Germinal center (tissue), 1 donor: ENCODE results near the gene ASPA.

ENCODE experiments used
- DNase-seq: peaks from one replicate; pipeline ENCODE4 v3.0.0; 2012; ENCODE audit warnings: mixed read lengths, low spot score

The ASPA gene

DNA sequence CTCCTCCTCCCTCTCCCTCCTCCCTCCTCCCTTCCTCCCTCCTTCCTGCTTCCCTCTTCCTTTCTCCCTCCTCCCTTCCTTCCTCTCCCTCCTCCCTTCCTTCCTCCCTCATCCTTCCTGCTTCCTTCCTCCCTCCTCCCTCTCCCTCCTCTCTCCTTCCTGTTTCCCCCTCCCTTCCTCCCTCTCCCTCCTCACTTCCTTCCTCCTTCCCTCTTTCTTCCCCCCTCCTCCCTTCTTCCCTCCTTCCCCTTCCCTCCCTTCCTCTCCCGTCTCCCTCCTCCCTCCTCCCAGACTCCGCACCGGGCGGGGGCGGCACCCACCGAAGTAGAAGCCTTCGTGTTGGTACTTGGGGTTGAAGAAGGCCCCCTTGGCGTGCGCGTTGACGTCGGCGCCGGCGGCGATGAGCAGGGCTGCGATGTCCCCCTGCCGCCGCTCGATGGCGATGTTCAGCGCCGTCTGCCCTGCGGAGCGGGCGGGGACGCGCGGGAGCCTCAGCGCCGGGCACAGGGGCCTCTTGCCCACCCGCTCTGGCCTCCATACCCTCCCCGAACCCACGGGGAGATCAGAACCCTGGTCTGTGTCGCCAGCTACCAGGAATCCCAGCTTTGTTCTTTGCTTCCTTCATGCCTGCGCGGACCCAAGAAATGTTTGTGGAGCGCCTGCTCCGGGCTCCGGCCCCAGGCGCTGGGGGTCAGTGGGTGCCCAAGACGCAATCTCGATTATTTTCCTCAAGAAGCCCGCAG, 59.6 kb downstream of the ASPA start:
- DNase-seq: peak; percentile 84

DNA sequence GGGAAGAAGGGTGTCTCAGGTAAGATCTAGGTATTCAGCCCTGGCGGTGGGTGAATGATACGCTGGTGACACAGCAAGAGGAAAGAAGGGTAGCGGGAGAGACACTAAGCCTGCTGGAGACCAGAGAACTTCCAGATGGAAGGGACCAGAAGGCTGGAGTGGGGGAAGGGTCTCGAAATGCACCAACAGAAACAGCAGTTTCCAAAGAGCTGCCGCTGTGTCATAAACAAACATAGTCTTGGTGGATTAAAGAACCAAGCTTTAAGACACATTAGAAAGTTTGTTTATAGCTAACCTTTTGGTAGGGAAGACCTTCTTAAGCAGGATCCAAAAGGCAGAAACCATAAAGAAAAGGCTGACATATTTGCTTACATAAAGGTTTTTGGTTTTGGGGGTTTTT, 60.9 kb downstream of the ASPA start:
- no peak for DNase-seq

DNA sequence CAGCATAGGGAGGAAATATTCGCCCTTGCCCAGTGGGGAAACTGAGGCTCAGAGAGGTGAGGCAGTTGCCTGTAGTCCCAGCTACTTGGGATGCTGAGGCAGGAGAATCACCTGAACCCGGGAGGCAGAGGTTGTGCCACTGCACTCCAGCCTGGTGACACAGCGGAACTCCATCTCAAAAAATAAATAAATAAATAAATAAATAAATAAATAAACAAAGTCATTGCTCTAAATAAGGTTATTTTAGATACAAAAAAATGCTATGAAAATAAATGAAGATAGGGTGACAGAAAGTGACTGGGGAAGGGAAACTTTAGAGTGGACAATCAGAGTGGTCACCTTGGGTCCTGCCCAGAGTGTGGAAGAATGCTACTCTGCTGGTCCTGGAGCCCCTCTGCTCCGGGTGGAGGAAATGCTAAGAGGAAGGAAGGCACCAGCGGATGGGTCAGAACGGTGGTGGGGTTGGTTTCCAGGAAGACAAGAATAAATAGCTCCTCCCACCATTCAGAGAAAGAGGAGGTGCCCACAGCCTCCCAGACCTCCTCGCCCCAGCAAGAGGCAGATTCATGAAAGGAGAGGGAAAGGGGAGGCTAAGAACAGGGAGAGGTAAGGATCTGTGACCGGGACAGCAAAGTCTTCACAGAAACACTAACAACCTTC, 64.2 kb downstream of the ASPA start:
- DNase-seq: no peak

DNA sequence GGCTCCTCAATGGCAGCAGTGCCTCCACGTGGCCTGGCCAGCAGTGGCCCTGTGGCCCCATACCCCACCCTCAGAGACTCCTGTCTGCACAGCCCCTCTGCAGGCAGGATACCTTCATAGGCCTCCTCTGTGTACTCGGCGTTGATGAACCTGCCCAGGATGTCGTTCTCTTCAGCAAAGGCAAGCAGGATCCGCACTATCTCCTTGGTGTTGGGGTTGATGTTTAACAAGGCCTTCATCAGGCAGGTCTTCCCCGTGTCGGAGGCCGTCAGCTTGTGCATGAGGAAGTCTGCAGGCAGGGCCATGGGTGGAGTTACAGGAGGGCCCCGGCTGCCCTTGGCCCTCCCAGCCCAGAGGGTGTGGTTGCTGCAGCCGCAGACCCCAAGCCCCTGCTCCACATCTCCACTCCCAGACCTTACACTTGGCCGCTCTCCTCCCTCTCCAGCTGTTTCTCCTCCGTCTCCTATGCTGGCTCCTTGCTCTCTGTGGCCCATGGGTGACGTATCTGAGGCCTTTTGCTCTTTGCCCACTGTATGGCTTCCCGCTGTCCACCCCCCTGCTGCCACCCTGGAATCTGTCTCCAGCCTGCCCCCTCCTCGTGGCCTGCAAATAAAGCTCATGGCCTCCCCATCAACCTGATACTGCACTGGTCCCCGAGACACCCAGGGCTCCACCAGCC, 66.8 kb downstream of the ASPA start:
- no peak for DNase-seq

DNA sequence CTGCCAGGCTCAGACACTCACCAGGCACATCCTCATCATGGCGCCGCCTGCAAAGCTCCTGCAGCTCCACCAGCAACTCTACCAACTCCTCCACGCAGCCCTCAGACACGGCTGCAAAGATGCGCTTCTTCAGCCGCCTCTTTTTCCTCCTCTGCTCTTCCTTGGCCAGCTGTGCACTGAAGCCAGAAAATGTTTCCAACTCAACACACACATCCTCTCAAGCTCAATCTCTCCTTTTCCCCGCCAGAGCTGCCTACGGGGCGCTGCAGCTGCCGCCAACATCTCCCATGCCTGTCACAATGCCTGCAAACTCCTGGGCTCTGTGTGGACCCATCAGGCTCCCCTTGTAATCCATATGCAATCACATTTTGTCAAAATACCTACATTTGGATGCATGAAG, 67.7 kb downstream of the ASPA start:
- no peak for DNase-seq

DNA sequence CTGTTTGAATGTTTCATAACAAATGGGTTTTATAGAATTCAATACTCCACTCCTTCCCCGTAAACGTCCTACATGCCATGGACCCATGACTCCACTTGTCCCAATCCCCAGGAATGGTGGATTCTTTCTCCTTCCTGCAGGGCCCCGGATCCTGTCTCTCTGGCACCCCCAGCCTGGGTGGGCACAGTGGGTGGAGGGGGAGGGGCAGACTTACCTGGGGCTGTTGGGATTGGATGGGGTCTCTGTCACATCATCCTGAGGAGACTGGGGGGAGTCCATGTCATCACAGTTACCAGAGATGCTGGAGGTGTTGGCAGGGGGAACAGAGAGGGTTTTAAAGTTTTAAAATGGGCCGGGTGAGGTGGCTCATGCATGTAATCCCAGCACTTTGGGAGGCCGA, 68.6 kb downstream of the ASPA start:
- no peak for DNase-seq

DNA sequence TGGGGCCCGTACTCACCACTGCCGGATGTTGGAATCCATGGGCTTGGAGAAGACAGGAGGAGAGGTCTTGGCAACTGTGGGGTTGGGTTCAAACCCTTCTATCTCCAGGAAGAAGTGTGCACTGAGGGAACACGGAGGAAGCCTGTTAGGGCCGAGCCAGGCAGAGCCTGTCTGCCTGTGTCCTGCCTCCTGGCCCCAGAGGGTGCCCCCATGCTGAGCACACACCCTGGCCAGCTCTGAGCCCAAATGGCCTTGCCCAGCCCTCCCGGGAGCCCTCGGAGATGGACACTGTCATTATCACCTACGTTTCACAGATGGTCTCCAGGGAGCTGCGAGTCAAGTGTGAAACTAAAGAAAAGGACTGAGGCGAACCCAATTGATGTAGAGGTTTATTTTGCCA, 69.4 kb downstream of the ASPA start:
- DNase-seq: no peak

DNA sequence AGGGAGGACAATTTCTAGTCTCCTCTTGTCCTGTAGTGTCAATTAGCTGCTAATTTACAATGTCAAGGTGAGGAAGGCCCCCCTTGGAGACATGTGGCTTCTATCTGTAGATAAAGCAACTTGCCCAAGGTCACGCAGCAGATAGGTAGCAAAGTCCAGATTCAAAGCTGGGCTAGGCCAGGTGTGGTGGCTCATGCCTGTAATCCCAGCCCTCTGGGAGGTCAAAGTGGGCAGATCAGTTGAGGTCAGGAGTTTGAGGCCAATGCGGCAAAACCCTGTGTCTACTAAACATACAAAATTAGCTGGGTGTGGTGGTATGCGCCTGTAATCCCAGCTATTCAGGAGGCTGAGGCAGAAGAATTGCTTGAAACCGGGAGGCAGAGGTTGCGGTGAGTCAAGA, 70.7 kb downstream of the ASPA start:
- no peak for DNase-seq

DNA sequence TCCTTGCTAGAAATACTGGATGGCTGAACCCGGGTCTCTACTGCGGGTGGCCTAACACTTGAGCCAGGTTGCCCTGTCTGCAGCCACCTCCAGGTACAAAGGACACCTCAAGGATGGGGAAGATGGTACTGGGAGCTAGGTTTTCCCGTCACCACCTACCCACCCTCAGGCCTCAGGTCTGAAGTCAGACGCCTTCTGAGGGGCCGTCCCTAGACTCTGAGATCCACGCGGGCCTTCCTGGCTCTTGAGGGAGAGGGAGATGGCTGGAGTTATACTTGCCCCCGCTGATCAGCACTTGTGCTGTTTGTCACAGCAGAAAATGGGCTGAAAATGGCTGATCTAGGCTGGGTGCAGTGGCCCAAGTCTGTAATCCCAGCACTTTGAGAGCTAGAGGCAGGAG, 71.2 kb downstream of the ASPA start:
- DNase-seq: no peak

DNA sequence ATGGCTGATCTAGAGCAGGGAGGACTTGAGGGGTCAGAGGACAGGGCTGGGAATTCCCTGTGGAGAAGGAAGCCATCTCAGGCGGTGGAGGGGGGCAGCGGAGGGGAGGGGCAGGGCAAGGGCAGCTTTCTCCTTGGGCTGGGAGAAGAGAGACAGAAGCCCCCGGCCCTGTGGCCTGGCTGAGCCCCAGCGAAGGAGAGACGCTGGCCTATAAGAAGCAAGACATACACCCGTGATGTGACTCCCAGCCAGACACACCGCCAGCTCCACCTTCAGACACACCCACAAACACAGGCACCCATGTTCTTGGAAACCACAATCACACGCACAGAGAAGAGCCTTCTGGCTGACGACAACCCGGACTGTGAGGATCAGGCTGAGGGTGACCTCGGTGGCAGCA, 71.8 kb downstream of the ASPA start:
- no peak for DNase-seq

DNA sequence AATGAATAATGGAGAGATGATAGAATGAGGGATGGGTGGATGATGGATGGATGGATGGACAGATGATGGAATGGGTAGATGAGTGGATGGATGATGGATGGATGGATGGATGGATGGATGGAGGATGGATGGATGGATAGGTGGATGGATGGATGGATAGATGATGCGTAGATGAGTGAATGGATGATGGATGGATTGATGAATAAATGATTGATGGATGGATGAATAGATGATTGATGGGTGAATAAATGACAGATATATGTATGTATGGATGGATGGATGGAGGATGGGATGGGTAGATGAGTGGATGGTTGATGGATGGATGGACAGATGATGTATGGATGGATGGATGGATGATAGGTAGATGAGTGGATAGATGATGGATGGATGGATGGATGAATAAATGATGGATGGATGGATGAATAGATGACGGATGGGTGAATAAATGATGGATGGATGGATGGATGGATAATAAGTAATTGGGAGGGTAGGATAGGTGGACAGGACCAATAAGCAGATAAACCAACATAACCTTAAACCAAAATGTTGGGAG, 73.9 kb downstream of the ASPA start:
- DNase-seq: no peak

DNA sequence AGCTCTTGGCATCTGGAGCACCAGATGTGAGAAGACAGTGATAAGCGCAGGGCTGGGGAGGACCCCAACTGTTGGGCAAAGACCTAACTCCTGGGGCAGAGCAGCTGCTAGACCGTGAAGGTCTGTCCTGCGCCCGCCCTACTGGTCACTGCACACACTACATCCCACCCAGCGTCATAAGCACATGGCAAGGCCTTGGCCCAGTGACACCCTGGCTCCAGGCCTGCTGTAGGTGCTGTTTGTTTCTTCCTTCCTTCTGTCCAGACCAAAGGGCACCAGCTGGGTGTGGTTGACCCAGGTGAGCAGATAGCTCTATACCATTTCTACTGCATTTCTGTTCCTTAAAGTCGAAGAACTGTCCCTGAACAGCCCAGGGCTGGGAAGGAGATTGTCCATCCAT, 75.4 kb downstream of the ASPA start:
- no peak for DNase-seq

DNA sequence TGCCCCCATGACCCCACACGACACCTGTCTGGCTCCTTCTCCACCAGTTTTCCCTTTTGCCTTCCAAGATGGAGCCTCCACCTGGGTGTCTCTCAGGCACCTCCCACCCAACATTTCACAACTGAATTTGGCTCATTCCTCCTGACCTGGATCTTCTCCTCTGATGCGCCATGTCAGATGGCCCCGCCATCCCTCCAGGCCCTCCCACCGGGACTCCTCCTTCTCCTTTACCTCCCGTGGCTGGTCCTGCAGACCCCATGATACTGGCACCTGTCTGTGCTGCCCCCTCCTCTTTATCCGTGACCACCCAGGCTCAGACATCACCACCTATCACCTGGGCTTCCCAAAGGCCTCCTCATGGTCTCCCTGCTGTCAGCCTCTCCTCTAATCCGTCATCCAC, 77.1 kb downstream of the ASPA start:
- DNase-seq: no peak
